HL-60/S4 (cell line): ENCODE results near the gene GMPPA.

Experiments
- in situ Hi-C: fragments of 300-500 bp; cut with MboI; formaldehyde crosslinking; loops from 2 replicates; pipeline ENCODE4 v1.14.3; 2022; ENCODE audit warnings: low sequenced_read_pairs

GMPPA gene

GRCh38 chr2:219467736-219468075 lies 31.0 kb upstream of the GMPPA start:
- in situ Hi-C loops: no loop called here

GRCh38 chr2:219468410-219469185 lies 30.1 kb upstream of the GMPPA start:
- in situ Hi-C loops: no loop called here

GRCh38 chr2:219469186-219469724 lies 29.4 kb upstream of the GMPPA start:
- in situ Hi-C loops: no loop called here

- in situ Hi-C loops: no loop called here
These were observed 28.3 kb upstream of the GMPPA start for GRCh38 chr2:219470429-219470828.

- in situ Hi-C loops: no loop called here
These were observed 27.0 kb upstream of the GMPPA start for GRCh38 chr2:219471476-219472371.

GRCh38 chr2:219472629-219473187 lies 26.0 kb upstream of the GMPPA start:
- in situ Hi-C loops: no loop called here

GRCh38 chr2:219473511-219473910 lies 25.2 kb upstream of the GMPPA start:
- in situ Hi-C loops: no loop called here

- in situ Hi-C loops: no loop called here
These were observed 24.2 kb upstream of the GMPPA start for GRCh38 chr2:219474285-219475060.

GRCh38 chr2:219475278-219475677 lies 23.4 kb upstream of the GMPPA start:
- in situ Hi-C loops: no loop called here

- in situ Hi-C loops: no loop called here
These were observed 22.7 kb upstream of the GMPPA start for GRCh38 chr2:219475697-219476651.

GRCh38 chr2:219476652-219477151 lies 22.0 kb upstream of the GMPPA start:
- in situ Hi-C loops: no loop called here

GRCh38 chr2:219477179-219477578 lies 21.5 kb upstream of the GMPPA start:
- in situ Hi-C loops: no loop called here

GRCh38 chr2:219477815-219478214 lies 20.9 kb upstream of the GMPPA start:
- in situ Hi-C loops: no loop called here

- in situ Hi-C loops: no loop called here
These were observed 19.8 kb upstream of the GMPPA start for GRCh38 chr2:219478916-219479315.

GRCh38 chr2:219480004-219480403 lies 18.7 kb upstream of the GMPPA start:
- in situ Hi-C loops: no loop called here

GRCh38 chr2:219482674-219483405 lies 15.9 kb upstream of the GMPPA start:
- in situ Hi-C loops: no loop called here

- in situ Hi-C loops: no loop called here
These were observed 15.0 kb upstream of the GMPPA start for GRCh38 chr2:219483451-219484342.
